Endodermal cell (in vitro differentiated cells): ENCODE data around the gene FOXR1. TPM values are rescaled to one million over a fixed set of nuclear protein-coding genes. Genes with fewer than 3 reads are reported as not detected.

Experiments used
- DNase-seq: peaks from one replicate; pipeline ENCODE4 v3.0.0-alpha.2; 2017
- H3K27ac ChIP-seq: 2 replicates; pipeline ENCODE4 v1.5.1; 2013; ENCODE audit warnings: mild to moderate bottlenecking, low read depth, low read length, moderate library complexity
- H3K27me3 ChIP-seq: 2 replicates; pipeline ENCODE4 v1.6.1; 2013; ENCODE audit warnings: mild to moderate bottlenecking, low read length, moderate library complexity; ENCODE audit not compliant: insufficient read depth, control insufficient read depth, poor library complexity, severe bottlenecking
- H3K36me3 ChIP-seq: 2 replicates; pipeline ENCODE4 v1.7.0; 2013; ENCODE audit warnings: mild to moderate bottlenecking, low read length, moderate library complexity; ENCODE audit not compliant: control insufficient read depth, insufficient read depth
- H3K4me1 ChIP-seq: one replicate; pipeline ENCODE4 v1.7.0; 2013; ENCODE audit warnings: low read length; ENCODE audit not compliant: control insufficient read depth, insufficient read depth
- H3K4me3 ChIP-seq: 2 replicates; pipeline ENCODE4 v1.5.1; 2013; ENCODE audit warnings: mild to moderate bottlenecking, low read length, moderate library complexity
- H3K9ac ChIP-seq: 2 replicates; pipeline ENCODE4 v1.6.1; 2013; ENCODE audit warnings: mild to moderate bottlenecking, low read length, moderate library complexity; ENCODE audit not compliant: poor library complexity, severe bottlenecking; ENCODE audit errors: extremely low read depth
- H3K9me3 ChIP-seq: 2 replicates; pipeline ENCODE4 v1.6.1; 2013; ENCODE audit warnings: mild to moderate bottlenecking, low read length, moderate library complexity; ENCODE audit not compliant: control insufficient read depth
- H3K27ac Mint-ChIP-seq: 2 replicates; pipeline ENCODE4 v1.8.0; 2020; ENCODE audit warnings: mixed read lengths
- H3K27me3 Mint-ChIP-seq: 2 replicates; pipeline ENCODE4 v1.8.0; 2021; ENCODE audit warnings: mild to moderate bottlenecking, mixed read lengths; ENCODE audit not compliant: insufficient read depth
- H3K36me3 Mint-ChIP-seq: 2 replicates; pipeline ENCODE4 v1.8.0; 2020; ENCODE audit warnings: low read depth, mixed read lengths
- H3K4me1 Mint-ChIP-seq: 2 replicates; pipeline ENCODE4 v1.8.0; 2020; ENCODE audit warnings: mixed read lengths
- H3K4me3 Mint-ChIP-seq: 2 replicates; pipeline ENCODE4 v1.8.0; 2020; ENCODE audit warnings: mild to moderate bottlenecking, moderate library complexity, mixed read lengths
- H3K9me3 Mint-ChIP-seq: 2 replicates; pipeline ENCODE4 v1.8.0; 2020; ENCODE audit warnings: mild to moderate bottlenecking, mixed read lengths
- CTCF ChIP-seq: fragments of 200-600 bp; sonication (generic); conservative IDR thresholded peaks from 2 replicates; pipeline ENCODE4 v1.5.0; 2021; ENCODE audit warnings: antibody characterized with exemption, mild to moderate bottlenecking
- WGBS, 2 experiments: methylation state at CpG; one replicate each; pipeline versions ENCODE4 v1.1.5 to v1.1.7; 2013; ENCODE audit warnings: missing lambda C conversion rate in 2 of 2, mixed read lengths in 1 of 2; ENCODE audit not compliant: insufficient coverage in 1 of 2, insufficient read length in 1 of 2; 5-methylcytosine and 5-hydroxymethylcytosine counted together
- microRNA-seq: library from miRNA; unstranded; fragments of <30 nt; microRNA quantifications from one replicate; pipeline ENCODE4 v1.2.0, GENCODE V29; 2020; ENCODE audit warnings: borderline microRNAs expressed
- total RNA-seq, 2 donors: library from RNA; stranded (reverse); fragmentation: NEBNext Ultra II Directional in 1 of 2; extraction: Animal tissue kit (Norgen Biotek cat#: 25700) in 1 of 2; gene quantifications; 2 replicates in 1 of 2; 3 replicates in 1 of 2; pipeline ENCODE4 v1.2.1, GENCODE V29; 2021

The FOXR1 gene
- total RNA-seq, 2 donors from 2014 or later = not detected

- no peaks in the 10 kb centered on the region for H3K27me3 ChIP-seq
- H3K27me3 Mint-ChIP-seq = no peaks in the 10 kb centered on the region
- peak overlapping the region; percentile 87 for H3K27ac Mint-ChIP-seq
- H3K9me3 ChIP-seq = no peaks in the 10 kb centered on the region
- peaks cover 46% of the 10 kb centered on the region for H3K4me1 Mint-ChIP-seq
- no peak for TF ChIP-seq CTCF
- H3K27ac ChIP-seq = no peak overlapping the region
- peaks cover 37% of the 10 kb centered on the region for H3K36me3 Mint-ChIP-seq
- H3K9me3 Mint-ChIP-seq = no peaks in the 10 kb centered on the region
- H3K4me3 ChIP-seq = peak overlapping the region; percentile 93
- peaks cover 31% of the 10 kb centered on the region for H3K36me3 ChIP-seq
- H3K4me1 ChIP-seq = peaks cover 18% of the 10 kb centered on the region
- peak overlapping the region; percentile 70 for H3K4me3 Mint-ChIP-seq
- peak; percentile 74 for DNase-seq
- H3K9ac ChIP-seq = peak overlapping the region; percentile 54
- 44 to 73% methylated on average over 6 to 10 of the region's 10 CpGs for WGBS, 2 experiments
These were observed 57.9 kb downstream of the FOXR1 start for GRCh38 chr11:119029340-119030028.

- H3K4me1 Mint-ChIP-seq = peaks cover 42% of the 10 kb centered on the region
- 2 to 4% methylated on average over 10 to 13 of the region's 13 CpGs for WGBS, 2 experiments
- Histone ChIP-seq H3K4me1 (peaks cover 17% of the 10 kb centered on the region), H3K27ac (no peak overlapping the region), H3K9ac (peak overlapping the region; percentile 54), H3K36me3 (peaks cover 28% of the 10 kb centered on the region), H3K4me3 (peak overlapping the region; percentile 93), H3K27me3 (no peaks in the 10 kb centered on the region), H3K9me3 (no peaks in the 10 kb centered on the region)
- H3K4me3 Mint-ChIP-seq = peak overlapping the region; percentile 70
- H3K9me3 Mint-ChIP-seq = no peaks in the 10 kb centered on the region
- peaks cover 34% of the 10 kb centered on the region for H3K36me3 Mint-ChIP-seq
- DNase-seq = no peak
- no peak for TF ChIP-seq CTCF
- peak overlapping the region; percentile 87 for H3K27ac Mint-ChIP-seq
- no peaks in the 10 kb centered on the region for H3K27me3 Mint-ChIP-seq
These were observed 58.4 kb downstream of the FOXR1 start for GRCh38 chr11:119030029-119030328.

GRCh38 chr11:119030329-119031047 lies 58.9 kb downstream of the FOXR1 start, which contains the start of gene SLC37A4:
TSS of gene SLC37A4 (minus strand) at chr11:119030877.
- WGBS, 2 experiments = 0% methylated on average over 16 to 67 of the region's 67 CpGs
- peaks cover 29% of the 10 kb centered on the region for H3K36me3 Mint-ChIP-seq
- peaks cover 37% of the 10 kb centered on the region for H3K4me1 Mint-ChIP-seq
- Histone ChIP-seq H3K4me1 (peaks cover 17% of the 10 kb centered on the region), H3K4me3 (peak within 1 kb of the TSS; percentile 93), H3K36me3 (peaks cover 23% of the 10 kb centered on the region), H3K27ac (no peak within 1 kb of the TSS), H3K27me3 (no peaks in the 10 kb centered on the region), H3K9ac (peak within 1 kb of the TSS; percentile 54), H3K9me3 (no peaks in the 10 kb centered on the region)
- H3K27ac Mint-ChIP-seq = peak within 1 kb of the TSS; percentile 87
- H3K4me3 Mint-ChIP-seq = peak within 1 kb of the TSS; percentile 70
- TF ChIP-seq CTCF = no peak
- DNase-seq = peak; percentile 99
- no peaks in the 10 kb centered on the region for H3K27me3 Mint-ChIP-seq
- no peaks in the 10 kb centered on the region for H3K9me3 Mint-ChIP-seq

Small RNA genes lying within 50 kb of the gene (microRNA-seq; reads per million reads assigned to microRNA genes)
- not detected for gene MIR3656

Other genes starting within 250 kb of the FOXR1 start
- gene DDX6, start 180.6 kb upstream of the FOXR1 start, total RNA-seq = 100 to 1,000 TPM; 103 to 133 TPM
- gene CXCR5, start 87.9 kb upstream of the FOXR1 start, total RNA-seq = under 1 TPM in 1 of 2 donors, not detected in 1; 0.07 TPM
- 10 to 100 TPM; 73.9 to 77.3 TPM for gene BCL9L, start 45.8 kb upstream of the FOXR1 start, total RNA-seq
- gene UPK2, start 15.5 kb upstream of the FOXR1 start, total RNA-seq = under 1 TPM in 1 of 2 donors, not detected in 1; 0.38 TPM
- 10 to 100 TPM; 38.7 to 43.3 TPM for gene CENATAC, start 26.4 kb downstream of the FOXR1 start, total RNA-seq
- 1,000 to 10,000 TPM; 1,289 to 1,299 TPM for gene RPS25, start 46.6 kb downstream of the FOXR1 start, total RNA-seq
- 10 to 100 TPM; 60.0 to 66.8 TPM for gene TRAPPC4, start 47.0 kb downstream of the FOXR1 start, total RNA-seq
- 10 to 100 TPM; 63.6 to 75.3 TPM for gene SLC37A4, start 59.1 kb downstream of the FOXR1 start, total RNA-seq
- 100 to 1,000 TPM; 277 to 315 TPM for gene HYOU1, start 85.4 kb downstream of the FOXR1 start, total RNA-seq
- gene VPS11, start 96.1 kb downstream of the FOXR1 start, total RNA-seq = 10 to 100 TPM; 26.9 to 29.1 TPM
- gene HMBS, start 113.1 kb downstream of the FOXR1 start, total RNA-seq = 10 to 100 TPM; 45.9 to 54.8 TPM
- gene DPAGT1, start 130.1 kb downstream of the FOXR1 start, total RNA-seq = 10 to 100 TPM; 49.4 to 51.9 TPM
- 1 to 10 TPM; 2.4 to 3.1 TPM for gene C2CD2L, start 135.6 kb downstream of the FOXR1 start, total RNA-seq
- gene HINFP, start 149.8 kb downstream of the FOXR1 start, total RNA-seq = 10 to 100 TPM; 43.8 to 44.8 TPM
- gene ABCG4, start 177.3 kb downstream of the FOXR1 start, total RNA-seq = 1 to 10 TPM; 1.5 to 1.8 TPM
- gene NLRX1, start 197.0 kb downstream of the FOXR1 start, total RNA-seq = 10 to 100 TPM; 21.8 to 29.6 TPM
- gene NHERF4, start 213.7 kb downstream of the FOXR1 start, total RNA-seq = under 1 TPM; 0.11 to 0.97 TPM
- 10 to 100 TPM; 40.3 to 52.7 TPM for gene CBL, start 234.6 kb downstream of the FOXR1 start, total RNA-seq